Sigmoid colon (tissue), 4 donors: ENCODE measurements around the gene RSRC2.

Experiments used
- EP300 ChIP-seq, 4 donors: sonication (generic); formaldehyde crosslinking; IDR thresholded peaks; one replicate each; pipeline ENCODE4 v1.6.1; 2017; ENCODE audit warnings: antibody characterized with exemption in 4 of 4
- POLR2A ChIP-seq, 2 donors: fragments of 450-650 bp; IDR thresholded peaks; one replicate each; pipeline ENCODE4 v1.6.1; 2016; ENCODE audit warnings: antibody characterized with exemption in 2 of 2, mild to moderate bottlenecking in 2 of 2, moderate library complexity in 2 of 2
- POLR2AphosphoS5 ChIP-seq, 4 donors: sonication (generic); formaldehyde crosslinking; IDR thresholded peaks; one replicate each; pipeline ENCODE4 v1.6.1; 2017; ENCODE audit warnings: antibody characterized with exemption in 4 of 4
- TF ChIP-seq, protein P1 (sequence below), 4 experiments: fragments of 450-650 bp in 3 of 4; fragments of 200-600 bp in 1 of 4; IDR thresholded peaks; one replicate each; pipeline ENCODE4 v1.5.1; 2016 to 2019; ENCODE audit warnings: antibody characterized with exemption in 4 of 4, mild to moderate bottlenecking in 3 of 4, moderate library complexity in 2 of 4

DNA sequence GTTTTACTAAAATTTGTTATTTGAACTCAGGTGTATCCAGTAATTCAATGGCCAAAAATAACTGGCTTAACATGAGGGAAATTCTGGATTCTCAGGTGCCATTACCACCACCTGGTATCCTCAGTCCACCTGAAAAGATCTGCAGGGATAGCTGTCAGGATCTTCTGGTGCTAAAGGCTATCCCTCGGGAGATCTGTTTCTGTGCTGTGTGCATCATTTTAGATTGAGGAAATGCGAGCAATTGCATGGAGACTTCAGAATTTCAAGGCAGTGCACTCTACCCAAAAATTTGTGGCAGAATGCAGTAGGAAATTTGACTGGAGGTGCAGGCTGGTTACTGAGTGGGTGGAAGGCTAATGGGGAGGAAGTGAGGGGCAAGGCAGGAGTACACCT, 52.4 kb downstream of the RSRC2 start:
- TF ChIP-seq, protein P1, sequence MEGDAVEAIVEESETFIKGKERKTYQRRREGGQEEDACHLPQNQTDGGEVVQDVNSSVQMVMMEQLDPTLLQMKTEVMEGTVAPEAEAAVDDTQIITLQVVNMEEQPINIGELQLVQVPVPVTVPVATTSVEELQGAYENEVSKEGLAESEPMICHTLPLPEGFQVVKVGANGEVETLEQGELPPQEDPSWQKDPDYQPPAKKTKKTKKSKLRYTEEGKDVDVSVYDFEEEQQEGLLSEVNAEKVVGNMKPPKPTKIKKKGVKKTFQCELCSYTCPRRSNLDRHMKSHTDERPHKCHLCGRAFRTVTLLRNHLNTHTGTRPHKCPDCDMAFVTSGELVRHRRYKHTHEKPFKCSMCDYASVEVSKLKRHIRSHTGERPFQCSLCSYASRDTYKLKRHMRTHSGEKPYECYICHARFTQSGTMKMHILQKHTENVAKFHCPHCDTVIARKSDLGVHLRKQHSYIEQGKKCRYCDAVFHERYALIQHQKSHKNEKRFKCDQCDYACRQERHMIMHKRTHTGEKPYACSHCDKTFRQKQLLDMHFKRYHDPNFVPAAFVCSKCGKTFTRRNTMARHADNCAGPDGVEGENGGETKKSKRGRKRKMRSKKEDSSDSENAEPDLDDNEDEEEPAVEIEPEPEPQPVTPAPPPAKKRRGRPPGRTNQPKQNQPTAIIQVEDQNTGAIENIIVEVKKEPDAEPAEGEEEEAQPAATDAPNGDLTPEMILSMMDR (IDR thresholded peaks at IDR 0.05) = no peak
- TF ChIP-seq POLR2A (IDR thresholded peaks at IDR 0.05) (no peak), POLR2AphosphoS5 (IDR thresholded peaks at IDR 0.05) (no peak), EP300 (IDR thresholded peaks at IDR 0.05) (no peak)
